GM19328 (cell line): Measurements from ENCODE around the gene RUNX2.
"Not testable (repeated sequence)": the region's sequence is repeated elsewhere in the genome, so short reads cannot be mapped to it uniquely, and the experiment has no call there.

Source experiments
- ATAC-seq: cut with Tn5 transposase; IDR thresholded peaks from one replicate; pipeline ENCODE4 v1.9.1; 2021; ENCODE audit warnings: mild to moderate bottlenecking, moderate library complexity; ENCODE audit not compliant: unreplicated experiment

The RUNX2 gene

DNA sequence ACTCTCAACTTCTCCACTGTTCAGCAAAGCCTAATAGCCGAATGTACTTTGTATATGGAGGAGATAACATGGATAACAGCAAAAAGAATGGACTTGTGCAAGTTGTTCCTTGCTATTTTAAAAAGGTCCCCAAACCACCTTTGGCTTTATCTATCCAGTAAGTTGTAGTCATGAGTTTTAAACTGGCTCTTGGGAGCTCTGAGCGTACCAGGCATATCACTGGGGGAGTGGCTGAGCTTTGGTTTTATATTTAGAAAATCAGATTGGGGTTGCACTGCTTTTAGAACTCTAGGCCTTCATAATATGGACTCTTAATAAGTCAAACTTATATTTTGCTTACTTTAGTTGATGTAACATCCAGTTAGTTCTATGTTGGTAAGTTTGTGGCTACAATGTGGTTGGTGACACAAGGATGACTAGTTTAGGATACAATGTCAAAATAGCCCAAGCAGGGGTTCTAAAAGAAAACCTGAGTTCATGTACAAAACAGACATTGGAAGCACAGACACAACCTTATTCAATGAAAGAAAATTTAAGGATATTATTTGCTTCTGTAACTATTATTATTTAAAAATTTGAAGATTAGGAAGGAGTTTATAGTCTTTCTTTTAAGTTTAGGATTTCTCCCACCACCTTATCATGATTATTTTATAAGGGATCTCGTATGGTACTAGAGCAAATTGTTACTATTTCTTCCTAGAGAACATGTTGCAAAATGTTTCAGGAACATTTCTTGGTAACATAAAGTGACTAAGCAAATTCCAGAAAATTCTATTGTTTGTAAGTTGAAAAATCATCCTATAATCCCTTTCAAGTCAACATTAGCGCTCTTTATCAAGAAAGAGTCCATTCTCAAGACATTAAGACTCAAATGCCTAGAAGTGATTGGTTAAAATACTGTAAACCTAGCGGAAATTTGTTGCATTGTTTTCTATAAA, 215.4 kb downstream of the RUNX2 start:
- ATAC-seq: no peak

DNA sequence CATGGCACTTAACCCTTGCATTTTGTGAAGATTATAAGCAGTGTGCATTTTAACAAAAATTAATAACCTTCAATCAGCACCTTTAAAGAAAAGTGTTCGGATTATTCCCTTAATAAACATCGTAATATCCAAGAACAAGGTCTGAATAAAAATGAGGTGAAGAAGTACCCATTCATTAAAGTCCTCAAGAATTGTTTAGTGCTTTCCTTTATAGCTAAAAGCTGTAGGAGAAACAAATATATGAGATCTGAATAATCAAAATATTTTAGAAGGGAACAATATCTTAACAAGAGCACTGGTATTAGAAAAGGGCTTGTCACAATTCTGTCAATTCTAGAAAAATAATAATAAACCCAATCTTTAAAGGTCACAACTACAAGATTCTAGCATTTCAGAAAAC, 217.3 kb downstream of the RUNX2 start:
- no peak for ATAC-seq

DNA sequence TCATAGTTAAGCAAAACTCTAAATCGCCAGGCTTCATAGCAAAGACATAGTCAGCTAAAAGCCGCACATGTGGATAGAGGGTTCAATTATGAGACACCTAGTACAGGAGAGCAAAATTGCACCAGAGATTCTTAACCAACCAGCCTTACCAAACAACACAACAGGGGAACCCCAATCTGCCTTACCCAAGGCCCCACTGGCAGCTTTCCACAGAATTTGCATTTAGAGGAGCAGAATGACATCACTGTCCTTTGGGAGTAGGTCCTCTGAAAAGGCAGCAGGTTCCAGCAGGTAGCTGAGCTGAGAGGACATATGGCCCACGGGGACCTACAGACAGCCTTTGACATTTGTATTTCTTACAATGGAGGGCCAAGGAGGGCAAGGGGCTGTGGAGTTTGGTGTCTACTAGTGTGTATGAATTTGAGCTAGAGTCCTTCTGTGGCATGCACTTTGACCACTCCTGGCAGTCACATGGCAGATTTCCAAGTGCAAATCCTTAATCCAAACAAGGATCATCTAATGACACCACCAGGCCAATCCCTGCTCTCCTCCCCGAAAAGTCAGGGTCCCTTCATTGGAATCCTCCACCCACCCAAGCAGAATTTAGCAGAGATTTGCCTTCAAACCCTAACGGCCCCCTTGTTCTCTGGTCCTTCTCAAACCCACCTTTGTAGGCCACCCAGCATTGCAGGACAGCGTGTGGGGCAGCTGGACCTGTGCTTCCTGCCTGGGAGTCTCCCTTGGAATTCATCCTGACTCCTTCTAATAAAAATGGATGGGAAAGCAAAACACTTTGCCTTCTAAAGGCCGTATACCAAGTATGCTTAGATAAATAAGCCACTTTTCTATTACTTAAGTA, 220.8 kb downstream of the RUNX2 start:
- peak; percentile 64 for ATAC-seq

DNA sequence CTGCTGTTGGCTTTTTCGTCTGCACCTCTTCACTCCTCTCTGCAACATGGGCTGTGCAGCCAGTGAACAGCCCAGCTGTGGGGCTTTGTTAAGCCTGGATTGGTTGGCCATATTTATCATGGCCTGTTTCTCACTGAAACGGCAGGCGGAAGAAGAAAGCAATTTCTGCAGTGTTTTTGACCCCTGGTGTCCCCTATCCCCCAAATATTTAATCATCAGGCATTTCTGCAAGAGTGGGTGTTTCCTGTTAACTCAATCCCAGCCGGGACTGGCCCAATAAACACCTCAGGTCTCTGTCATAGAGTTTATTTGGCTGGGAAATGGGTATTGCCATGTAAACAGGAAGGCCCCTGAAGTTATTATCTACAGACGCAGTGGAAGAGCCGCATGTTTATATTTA, 224.4 kb downstream of the RUNX2 start:
- ATAC-seq: no peak

DNA sequence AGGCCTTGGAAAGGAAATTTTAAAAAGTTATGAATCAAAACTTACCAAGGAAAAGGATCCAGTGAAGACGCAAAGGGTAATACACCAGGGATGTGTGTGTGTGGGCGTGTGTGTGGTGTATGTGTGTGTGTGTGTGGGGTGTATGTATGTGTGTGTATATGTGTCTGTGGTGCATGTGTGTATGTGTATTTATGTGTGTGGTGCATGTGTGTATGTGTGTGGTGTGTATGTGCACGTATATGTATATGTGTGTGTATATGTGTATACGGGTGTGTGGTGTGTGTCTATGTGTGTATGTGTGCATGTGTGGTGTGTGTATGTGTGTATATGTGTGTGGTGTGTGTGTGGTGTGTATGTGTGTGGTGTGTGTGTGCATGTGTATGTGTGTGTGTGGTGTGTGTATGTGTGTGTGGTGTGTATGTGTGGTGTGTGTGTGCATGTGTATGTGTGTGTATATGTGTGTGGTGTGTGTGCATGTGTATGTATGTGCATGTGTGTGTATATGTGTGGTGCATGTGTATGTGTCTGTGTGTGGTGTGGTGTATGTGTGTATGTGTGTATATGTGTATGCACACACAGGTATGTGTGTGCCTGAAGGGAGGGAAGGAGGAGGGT, 225.7 kb downstream of the RUNX2 start:
- no peak for ATAC-seq

DNA sequence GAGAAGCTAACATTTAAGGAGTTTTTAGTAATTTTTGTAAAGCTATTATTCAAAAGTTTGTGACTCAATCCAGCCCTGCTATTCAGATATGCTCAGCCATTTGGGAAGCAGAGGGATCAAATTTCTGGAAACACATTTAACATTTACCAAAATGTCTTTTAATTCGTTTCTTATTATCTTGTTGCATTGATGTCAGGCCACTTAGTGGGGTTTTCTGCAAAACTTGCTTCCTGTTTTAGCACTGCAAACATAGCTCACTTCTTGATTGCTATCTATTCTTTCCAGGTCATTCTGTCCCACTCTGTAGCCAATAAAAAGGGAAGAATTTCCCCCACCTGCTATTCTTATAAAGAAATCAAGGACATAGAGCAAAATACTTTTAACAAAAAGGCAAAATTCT, 226.5 kb downstream of the RUNX2 start:
- no peak for ATAC-seq

DNA sequence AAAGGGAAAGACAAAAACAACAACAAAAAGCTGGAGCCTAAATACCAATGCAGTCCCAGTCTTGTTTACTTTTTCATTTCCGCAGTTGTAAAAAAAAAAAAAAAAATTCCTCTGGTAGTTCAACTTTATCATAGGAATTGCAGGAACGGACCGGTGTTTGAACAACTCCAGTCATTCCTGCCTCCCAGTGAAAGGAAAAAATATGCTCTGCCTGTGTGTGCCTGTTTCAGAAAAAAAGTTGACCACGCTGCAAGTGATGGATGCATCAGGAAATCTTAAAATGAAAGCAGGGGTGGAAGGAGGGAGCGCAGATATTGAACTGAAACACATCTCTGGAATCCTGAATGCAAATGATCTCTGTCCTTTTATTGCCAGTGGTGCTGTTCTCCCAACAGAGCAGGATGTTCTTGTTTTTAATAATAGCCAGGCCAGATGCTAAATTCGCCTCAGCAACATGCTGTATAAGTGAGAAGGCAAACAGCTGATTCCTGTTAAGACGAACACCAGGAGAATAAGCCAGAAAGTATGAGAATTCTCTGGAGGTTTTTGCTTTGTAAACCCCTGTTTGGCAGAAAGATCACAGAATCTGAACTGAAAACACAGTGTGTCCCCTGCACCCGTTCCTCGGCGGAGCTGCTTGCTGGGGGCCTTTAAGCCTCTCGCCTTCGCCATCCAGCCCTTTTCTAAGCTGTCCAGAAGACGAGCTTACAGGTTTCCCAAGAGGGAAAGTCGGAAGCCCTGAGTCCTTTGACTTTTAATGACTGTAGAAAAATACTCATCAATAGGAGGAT, 228.0 kb downstream of the RUNX2 start:
- ATAC-seq: no peak

DNA sequence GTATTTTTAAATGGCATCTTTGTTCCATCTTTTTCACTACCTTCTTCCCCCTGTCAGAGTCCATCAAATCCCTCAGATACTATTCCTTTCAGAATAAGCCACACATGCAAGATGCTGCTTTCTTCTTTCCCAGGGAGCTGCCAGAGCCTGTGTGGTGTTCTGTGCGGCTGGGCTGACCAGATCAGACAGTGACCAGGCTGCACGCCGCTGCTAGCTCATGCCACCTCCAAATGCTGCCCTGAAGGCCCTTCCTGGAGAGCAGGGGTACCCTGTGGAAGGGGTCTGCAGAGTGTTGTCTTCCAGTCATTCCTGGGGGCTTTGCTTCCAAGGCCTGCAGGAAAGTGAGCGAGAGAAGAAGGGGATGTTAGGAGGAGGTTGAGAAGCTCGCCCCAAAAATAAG, 228.7 kb downstream of the RUNX2 start:
- ATAC-seq: no peak

DNA sequence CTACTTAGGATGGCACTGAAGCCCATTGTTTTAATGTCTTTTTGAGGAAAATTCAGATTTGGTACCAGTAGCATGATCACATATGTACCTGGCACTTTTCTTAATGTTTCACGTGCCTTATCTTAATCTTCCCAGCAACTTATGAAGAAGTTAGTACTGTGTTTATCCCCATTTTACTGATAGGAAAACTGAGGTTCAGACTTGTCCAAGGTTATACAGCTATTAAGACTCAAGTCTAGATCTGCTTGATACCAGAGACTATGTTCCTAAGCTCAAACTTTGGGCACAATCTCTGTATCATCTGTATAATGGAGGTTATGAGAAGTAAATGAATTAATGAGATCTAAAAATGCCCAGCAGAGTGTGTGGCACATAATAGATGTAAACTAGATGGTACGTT, 229.3 kb downstream of the RUNX2 start:
- ATAC-seq: no peak

DNA sequence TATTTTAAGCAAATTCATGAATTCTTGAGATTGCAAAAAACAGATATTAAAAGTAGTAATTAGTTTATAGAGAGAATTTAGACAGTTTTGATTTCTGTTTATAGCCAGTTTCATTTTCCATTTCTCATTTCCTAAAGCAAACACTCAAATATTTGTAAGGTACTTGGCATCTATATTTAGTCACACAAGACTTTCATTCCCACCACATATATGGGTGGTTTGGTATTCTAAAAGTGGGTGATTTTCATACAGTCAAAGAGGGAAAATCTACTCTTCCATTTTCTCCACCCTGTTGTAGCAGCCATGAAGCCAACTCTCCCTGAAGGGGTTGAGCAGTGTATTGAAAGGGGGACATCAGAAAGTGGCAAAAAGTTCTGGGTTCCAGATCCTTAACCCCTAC, 230.7 kb downstream of the RUNX2 start:
- ATAC-seq: no peak

DNA sequence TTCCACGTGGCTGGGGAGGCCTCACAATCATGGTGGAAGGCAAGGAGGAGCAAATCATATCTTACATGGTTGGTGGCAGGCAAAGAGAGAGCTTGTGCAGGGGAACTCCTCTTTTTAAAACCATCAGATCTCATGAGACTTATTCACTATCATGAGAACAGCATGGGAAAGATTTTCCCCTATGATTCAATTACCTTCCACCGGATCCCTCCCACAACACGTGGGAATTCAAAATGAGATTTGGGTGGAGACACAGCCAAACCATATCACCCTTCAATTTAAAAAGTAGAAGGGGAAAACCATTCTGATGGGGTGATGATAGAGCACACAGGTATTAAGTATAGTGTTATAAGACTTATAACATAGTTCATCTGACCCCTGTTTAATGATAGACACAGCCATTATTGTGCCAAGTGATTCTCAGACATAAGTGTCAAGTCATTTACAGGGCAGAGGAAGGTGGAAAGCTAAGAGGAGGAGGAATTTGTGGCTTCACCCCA, 232.2 kb downstream of the RUNX2 start:
- not testable (repeated sequence) for ATAC-seq

DNA sequence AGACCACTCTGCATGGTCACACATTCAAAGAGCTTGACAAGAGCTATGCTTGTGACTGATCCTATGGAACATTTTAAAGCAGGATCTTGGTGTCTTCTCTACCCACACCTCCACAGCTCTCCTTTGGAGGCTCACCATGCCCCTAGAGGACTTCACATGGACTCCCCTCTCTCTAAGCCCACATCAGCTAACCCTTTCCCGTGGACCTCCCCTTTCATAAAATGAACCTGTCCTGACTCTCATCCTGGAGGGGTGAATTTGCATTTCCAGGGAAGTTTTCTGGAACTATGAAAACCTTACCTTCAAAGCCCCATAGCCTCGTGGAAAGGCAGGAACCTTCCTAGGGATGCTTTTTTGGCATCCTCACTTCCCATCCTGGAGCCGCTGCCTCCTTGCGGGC, 234.0 kb downstream of the RUNX2 start:
- no peak for ATAC-seq

DNA sequence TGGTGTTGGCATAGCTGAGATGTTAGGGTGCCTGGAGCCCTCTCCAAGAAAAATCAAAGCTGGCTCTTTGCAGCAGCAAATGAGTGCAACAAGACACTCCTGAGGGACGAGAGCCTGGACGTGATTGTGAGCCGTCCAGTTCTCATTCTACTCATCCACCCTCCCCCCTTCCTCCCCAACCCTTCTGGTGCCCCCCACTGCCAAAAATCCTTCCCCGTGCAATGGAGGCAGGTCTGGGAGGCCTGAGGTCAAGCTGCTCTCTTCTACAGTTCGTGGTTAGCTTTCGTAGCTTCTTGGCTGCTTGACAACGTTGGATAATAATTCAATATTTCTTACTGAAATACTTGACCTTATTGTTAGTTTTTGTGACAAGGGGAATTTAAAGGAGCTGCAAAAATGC, 234.9 kb downstream of the RUNX2 start:
- ATAC-seq: no peak

DNA sequence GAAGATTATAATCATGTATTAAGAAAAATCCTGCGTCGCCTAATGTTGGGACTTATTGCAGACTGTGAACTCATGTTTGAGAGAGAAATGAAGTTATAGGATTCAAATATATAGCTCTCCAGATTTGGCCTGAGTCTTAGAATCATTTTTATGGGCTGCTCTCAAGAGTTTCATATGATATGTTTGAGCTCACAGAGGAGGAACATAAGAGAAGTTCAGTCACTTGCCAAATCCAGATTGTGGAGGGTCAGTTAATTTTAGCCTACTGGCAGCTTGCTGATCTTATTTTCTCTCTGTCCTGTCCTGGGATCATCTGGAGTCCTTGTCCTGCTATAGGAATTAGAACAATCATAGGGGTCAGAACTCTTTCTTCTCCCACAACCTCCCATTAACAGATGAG, 235.7 kb downstream of the RUNX2 start:
- ATAC-seq: no peak

DNA sequence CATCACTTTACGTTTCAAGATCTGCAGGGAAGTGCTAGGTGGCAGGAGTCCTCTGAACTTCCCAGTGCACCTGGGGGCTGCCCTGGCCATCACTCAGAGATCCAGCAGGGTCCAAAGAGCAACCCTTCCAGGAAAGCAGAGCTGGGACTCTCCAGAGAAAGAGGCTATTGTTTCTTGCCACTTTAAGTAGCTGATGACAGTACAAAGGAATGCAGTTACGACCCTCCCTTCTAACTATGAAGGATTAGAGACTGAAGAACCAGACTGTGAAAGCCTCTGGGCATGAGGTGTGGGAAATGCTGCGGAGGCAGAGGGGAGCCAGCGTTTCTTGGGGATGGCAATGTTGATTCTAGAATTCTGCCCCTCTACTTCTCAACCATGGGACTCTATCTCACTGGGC, 238.8 kb downstream of the RUNX2 start:
- ATAC-seq: no peak

DNA sequence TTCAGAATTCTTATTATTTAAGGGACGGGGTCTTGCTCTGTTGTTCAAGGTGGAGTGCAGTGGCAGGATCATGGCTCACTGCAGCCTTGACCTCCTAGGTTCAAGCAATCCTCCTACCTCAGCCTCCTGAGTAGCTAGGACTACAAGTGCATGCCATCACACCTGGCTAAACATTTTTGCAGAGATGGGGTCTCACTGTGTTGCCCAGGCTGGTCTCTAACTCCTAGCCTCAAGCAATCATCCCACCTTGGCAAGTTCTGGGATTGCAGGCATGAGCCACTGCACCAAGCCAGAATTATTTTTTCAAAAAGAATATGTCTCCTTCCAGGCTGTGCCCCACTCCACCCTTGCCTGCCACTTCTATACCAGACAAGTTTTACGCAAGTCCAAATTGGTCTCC, 239.7 kb downstream of the RUNX2 start:
- ATAC-seq: no peak

DNA sequence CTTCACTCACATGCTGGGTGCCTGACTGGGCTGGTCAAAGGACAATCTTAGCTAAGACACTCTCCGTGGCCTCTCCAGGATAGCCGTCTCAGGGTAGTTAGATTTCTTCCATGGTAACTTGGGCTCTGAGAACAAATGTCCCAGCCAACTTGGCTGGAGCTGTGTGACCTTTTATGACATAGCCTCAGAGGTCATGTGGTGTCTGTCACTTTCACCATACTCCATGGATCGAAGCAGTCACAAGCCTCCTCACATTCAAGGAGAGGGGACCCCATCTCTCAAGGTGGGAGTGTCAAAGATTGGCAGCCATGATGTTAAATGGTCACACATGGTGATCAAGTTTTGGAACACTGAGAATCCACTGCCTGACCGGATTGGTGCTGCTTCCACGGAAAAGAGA, 240.5 kb downstream of the RUNX2 start:
- ATAC-seq: no peak

DNA sequence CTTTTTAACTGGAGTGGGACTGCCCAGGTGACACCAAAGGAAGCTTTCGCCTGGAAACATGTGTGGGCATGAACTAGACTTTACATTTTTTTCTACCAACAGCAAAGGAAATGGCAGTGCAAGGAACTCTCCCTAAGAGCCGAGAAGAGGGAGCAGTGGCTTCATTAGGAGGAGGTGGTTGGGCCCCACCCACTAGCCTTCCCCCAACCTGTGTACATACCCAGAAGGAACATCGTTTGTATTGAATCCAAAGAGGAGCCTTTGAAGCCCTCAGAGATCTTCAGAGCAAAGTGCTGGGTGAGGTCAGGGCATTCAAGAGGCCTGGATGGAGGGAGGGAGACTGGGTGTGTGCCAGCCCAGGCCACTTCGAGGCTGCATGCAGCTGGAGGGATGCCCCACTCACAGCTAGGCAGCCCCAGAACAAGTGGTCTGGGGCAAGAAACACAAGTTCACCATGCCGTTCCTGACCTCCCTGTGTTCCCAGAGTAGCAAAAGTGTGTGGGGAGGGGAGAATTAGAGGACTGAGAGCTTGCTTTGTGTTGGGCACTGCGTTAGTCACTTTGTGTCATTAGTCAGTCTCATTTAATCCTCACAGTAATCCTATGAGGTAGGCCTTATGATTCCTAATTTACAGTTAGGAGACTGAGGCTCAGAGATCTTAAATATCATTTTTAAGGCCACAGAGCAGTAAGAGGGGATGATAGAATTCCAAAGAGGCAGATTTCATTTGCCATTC, 241.2 kb downstream of the RUNX2 start:
- ATAC-seq: no peak

DNA sequence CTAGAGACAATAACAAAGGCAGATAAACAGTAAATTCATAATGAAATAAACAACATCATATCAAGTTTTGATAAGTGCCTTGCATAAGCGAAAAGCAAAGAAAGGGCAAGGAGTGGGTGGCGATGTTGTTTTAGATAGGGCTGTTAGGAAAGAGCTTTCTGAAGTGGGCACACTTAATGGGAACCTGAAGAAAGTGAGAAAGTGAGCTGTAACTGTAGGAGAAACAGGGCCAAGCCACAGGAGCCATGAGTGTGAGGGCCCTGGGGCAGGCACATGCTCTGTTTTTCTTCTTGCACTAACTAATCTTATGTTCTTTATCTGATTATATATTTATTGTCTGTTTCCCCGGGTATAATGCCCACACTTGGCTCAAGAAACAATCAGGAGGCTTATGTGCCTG, 243.0 kb downstream of the RUNX2 start:
- no peak for ATAC-seq

DNA sequence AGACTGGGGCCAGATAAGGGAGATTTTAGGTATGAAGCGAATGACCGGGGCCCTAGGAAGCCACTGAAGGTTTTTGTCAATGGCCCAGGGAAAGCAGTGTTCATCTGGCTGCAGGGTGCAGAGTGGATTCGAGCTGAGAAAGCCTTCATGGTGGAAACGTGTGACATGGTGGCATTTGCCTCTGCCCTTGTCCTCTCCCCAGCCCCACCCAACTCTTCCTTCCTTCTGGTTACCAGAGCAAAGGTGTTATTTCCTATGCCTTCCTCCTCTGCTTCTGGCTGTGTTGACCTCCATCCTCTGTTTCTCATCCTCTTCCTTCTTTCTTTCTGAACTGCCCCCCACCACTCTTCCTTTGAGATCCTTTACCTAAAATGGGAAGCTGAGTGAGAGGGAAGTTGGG, 244.7 kb downstream of the RUNX2 start:
- no peak for ATAC-seq
